Camera-type eye (tissue), 1 donor: ENCODE data around the gene MSX2. TPM values are rescaled to one million over a fixed set of nuclear protein-coding genes. Genes with fewer than 3 reads are reported as not detected.

Source experiments
- total RNA-seq: library from RNA; depleted of rRNA; stranded (reverse); fragments of >200 nt; gene quantifications from one replicate; pipeline ENCODE4 v1.2.3, GENCODE V29; 2014

Gene MSX2
- total RNA-seq: 0.82 TPM

GRCh38 chr5:174724484-174725260, at the start of gene MSX2:
Gene MSX2 (plus strand): TSS chr5:174724582. CDS start chr5:174724660, 78 bp downstream.

